ENCODE data around the gene SSR3. TPM values are rescaled to one million over a fixed set of nuclear protein-coding genes. Genes with fewer than 3 reads are reported as not detected.

Gene SSR3
- total and polyA plus RNA-seq, 2 donors (not counting 3 experiments of a cell fraction or from before 2014, with no cell fraction given): 155 to 355 TPM

DNA sequence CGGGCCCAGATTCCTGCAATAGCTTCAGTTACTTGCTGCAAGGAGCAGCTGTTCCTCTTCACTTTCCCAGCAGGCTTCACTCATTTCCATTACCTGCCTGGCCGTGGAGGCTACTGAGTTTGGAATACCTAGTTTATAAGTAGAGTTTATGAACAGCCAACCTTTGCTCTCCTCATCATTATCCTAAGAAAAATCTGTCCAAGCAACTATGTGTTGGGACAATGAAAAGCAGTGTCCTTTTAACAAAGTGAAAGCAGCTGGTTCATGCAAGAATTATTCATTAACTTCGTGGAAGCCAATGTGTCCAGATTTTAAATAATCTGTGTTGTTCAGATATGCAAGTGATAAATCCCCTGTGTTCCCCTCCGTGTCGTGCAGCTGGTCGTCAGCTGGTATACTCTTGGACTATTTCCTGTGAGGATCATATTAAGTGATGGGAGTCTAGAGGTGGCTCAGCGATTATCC, 39.3 kb upstream of the SSR3 start:
- no peaks in the 10 kb centered on the region for H3K9me1 ChIP-seq (replicated peaks; ENCODE audit: control insufficient read depth, extremely low read depth, insufficient read depth, low read length)
- no peaks in the 10 kb centered on the region for H3K27me3 ChIP-seq (ENCODE audit: control insufficient read depth in 2 of 2, insufficient read depth in 2 of 2, low read length in 2 of 2)
- no peak overlapping the region for H3K4me3 ChIP-seq (replicated peaks in 1 of 3; ENCODE audit: insufficient read depth in 1 of 3, low read depth in 1 of 3, low read length in 3 of 3)
- H3K9ac ChIP-seq (replicated peaks; ENCODE audit: extremely low read depth, insufficient read depth, low read length): no peak overlapping the region
- H3K4me2 ChIP-seq (ENCODE audit: insufficient read depth, low read length): no peak overlapping the region
- dilution Hi-C loops (cut with MboI; ENCODE audit: extremely low pct_ligation_motif_present, low sequenced_read_pairs): no loop called here
- H3K4me1 ChIP-seq (ENCODE audit: control insufficient read depth, extremely low read depth, insufficient read depth, low read length): no peaks in the 10 kb centered on the region
- no peak overlapping the region for H2AFZ ChIP-seq (ENCODE audit: low read depth, low read length)
- no peak overlapping the region for H3K27ac ChIP-seq (ENCODE audit: insufficient read depth, low read depth, low read length)
- TF ChIP-seq, protein P1, sequence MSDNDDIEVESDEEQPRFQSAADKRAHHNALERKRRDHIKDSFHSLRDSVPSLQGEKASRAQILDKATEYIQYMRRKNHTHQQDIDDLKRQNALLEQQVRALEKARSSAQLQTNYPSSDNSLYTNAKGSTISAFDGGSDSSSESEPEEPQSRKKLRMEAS (IDR thresholded peaks at IDR 0.05; ENCODE audit: insufficient read depth, insufficient read length): no peak
- TF ChIP-seq POLR2A (IDR thresholded peaks at IDR 0.05; ENCODE audit: low read depth, low read length) (no peak), JUN (IDR thresholded peaks at IDR 0.05; ENCODE audit: borderline replicate concordance, insufficient read depth, insufficient read length, low read depth) (no peak), FOS (IDR thresholded peaks at IDR 0.05; ENCODE audit: borderline replicate concordance, insufficient read depth, low read length) (no peak), EZH2 (IDR thresholded peaks at IDR 0.05; ENCODE audit: borderline replicate concordance, low read depth, low read length, severe bottlenecking) (no peak), MYC (IDR thresholded peaks at IDR 0.05; ENCODE audit: low read depth, low read length) (no peak), POLR2AphosphoS5 (IDR thresholded peaks at IDR 0.05; ENCODE audit: insufficient read depth, low read depth, low read length) (no peak), GATA2 (IDR thresholded peaks at IDR 0.05; ENCODE audit: insufficient read depth, insufficient read length, low read depth, low read length) (no peak)
- TF ChIP-seq, protein P2, sequence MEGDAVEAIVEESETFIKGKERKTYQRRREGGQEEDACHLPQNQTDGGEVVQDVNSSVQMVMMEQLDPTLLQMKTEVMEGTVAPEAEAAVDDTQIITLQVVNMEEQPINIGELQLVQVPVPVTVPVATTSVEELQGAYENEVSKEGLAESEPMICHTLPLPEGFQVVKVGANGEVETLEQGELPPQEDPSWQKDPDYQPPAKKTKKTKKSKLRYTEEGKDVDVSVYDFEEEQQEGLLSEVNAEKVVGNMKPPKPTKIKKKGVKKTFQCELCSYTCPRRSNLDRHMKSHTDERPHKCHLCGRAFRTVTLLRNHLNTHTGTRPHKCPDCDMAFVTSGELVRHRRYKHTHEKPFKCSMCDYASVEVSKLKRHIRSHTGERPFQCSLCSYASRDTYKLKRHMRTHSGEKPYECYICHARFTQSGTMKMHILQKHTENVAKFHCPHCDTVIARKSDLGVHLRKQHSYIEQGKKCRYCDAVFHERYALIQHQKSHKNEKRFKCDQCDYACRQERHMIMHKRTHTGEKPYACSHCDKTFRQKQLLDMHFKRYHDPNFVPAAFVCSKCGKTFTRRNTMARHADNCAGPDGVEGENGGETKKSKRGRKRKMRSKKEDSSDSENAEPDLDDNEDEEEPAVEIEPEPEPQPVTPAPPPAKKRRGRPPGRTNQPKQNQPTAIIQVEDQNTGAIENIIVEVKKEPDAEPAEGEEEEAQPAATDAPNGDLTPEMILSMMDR (IDR thresholded peaks at IDR 0.05; ENCODE audit: extremely low read depth in 1 of 2, insufficient read depth in 1 of 2, low read depth in 1 of 2, low read length in 2 of 2): no peak
- ChIA-PET CTCF (no interaction called here), POLR2A (no interaction called here)
- no peaks in the 10 kb centered on the region for H3K9me3 ChIP-seq (replicated peaks; ENCODE audit: control insufficient read depth, insufficient read depth, low read length)
- intact Hi-C loops (cut with micrococcal nuclease): no loop called here
- no TSS peak for BruUV-seq (replicated peaks)
- no peaks in the 10 kb centered on the region for H3K36me3 ChIP-seq (ENCODE audit: control insufficient read depth in 2 of 2, extremely low read depth in 1 of 2, insufficient read depth in 2 of 2, low read length in 2 of 2)
- FAIRE-seq: no peak
- H3K79me2 ChIP-seq (ENCODE audit: control insufficient read depth, insufficient read depth, low read length): no peaks in the 10 kb centered on the region
- no peak for DNase-seq (ENCODE audit: low read depth, low spot score)
- H4K20me1 ChIP-seq (replicated peaks; ENCODE audit: control insufficient read depth, extremely low read depth, insufficient read depth, low read length): no peaks in the 10 kb centered on the region
